ENCODE measurements around the gene CEACAM6.
"Not testable (repeated sequence)": the region's sequence is repeated elsewhere in the genome, so short reads cannot be mapped to it uniquely, and the experiment has no call there.

Gene CEACAM6

GRCh38 chr19:41755328-41755913 is at the start of gene CEACAM6:
CEACAM6 (plus strand) TSS chr19:41755530; CDS start chr19:41755639, 109 bp downstream.
- Histone ChIP-seq H3K27me3 (ENCODE audit: control insufficient read depth in 1 of 2, insufficient read depth in 2 of 2, low read length in 2 of 2) (no peaks in the 10 kb centered on the region), H3K9ac (ENCODE audit: low read length) (no peak within 1 kb of the TSS), H3K4me3 (ENCODE audit: low read depth in 1 of 2, low read length in 2 of 2) (no peak within 1 kb of the TSS), H3K27ac (ENCODE audit: low read depth, low read length) (no peak within 1 kb of the TSS), H3K9me3 (ENCODE audit: low read length) (no peaks in the 10 kb centered on the region), H3K36me3 (ENCODE audit: insufficient read depth, low read length) (no peaks in the 10 kb centered on the region), H3K4me1 (ENCODE audit: insufficient read depth, low read length) (peaks cover 13% of the 10 kb centered on the region)

GRCh38 chr19:41706741-41707501 is 48.4 kb upstream of the CEACAM6 start:
- peaks cover 0 to 26% of the 10 kb centered on the region in 2 donors for H3K27me3 ChIP-seq (ENCODE audit: control insufficient read depth in 1 of 2, insufficient read depth in 2 of 2, low read length in 2 of 2)
- no peak overlapping the region for H3K27ac ChIP-seq (ENCODE audit: low read depth, low read length)
- H3K9me3 ChIP-seq (ENCODE audit: low read length), result no peaks in the 10 kb centered on the region
- no peak overlapping the region for H3K9ac ChIP-seq (ENCODE audit: low read length)
- no peaks in the 10 kb centered on the region for H3K36me3 ChIP-seq (ENCODE audit: insufficient read depth, low read length)
- H3K4me3 ChIP-seq (ENCODE audit: low read depth in 1 of 2, low read length in 2 of 2), result no peak overlapping the region
- H3K4me1 ChIP-seq (ENCODE audit: insufficient read depth, low read length), result no peaks in the 10 kb centered on the region

- H3K4me3 ChIP-seq (ENCODE audit: low read depth in 1 of 2, low read length in 2 of 2), result no peak overlapping the region
- peaks cover 0 to 26% of the 10 kb centered on the region in 2 donors for H3K27me3 ChIP-seq (ENCODE audit: control insufficient read depth in 1 of 2, insufficient read depth in 2 of 2, low read length in 2 of 2)
- H3K27ac ChIP-seq (ENCODE audit: low read depth, low read length), result no peak overlapping the region
- H3K9me3 ChIP-seq (ENCODE audit: low read length), result no peaks in the 10 kb centered on the region
- H3K36me3 ChIP-seq (ENCODE audit: insufficient read depth, low read length), result no peaks in the 10 kb centered on the region
- no peaks in the 10 kb centered on the region for H3K4me1 ChIP-seq (ENCODE audit: insufficient read depth, low read length)
- H3K9ac ChIP-seq (ENCODE audit: low read length), result no peak overlapping the region
Observed at GRCh38 chr19:41707502-41707812, 47.9 kb upstream of the CEACAM6 start.

GRCh38 chr19:41707871-41708371 is 47.4 kb upstream of the CEACAM6 start:
- Histone ChIP-seq H3K36me3 (ENCODE audit: insufficient read depth, low read length) (no peaks in the 10 kb centered on the region), H3K9me3 (ENCODE audit: low read length) (no peaks in the 10 kb centered on the region), H3K9ac (ENCODE audit: low read length) (no peak overlapping the region), H3K27me3 (ENCODE audit: control insufficient read depth in 1 of 2, insufficient read depth in 2 of 2, low read length in 2 of 2) (peaks cover 0 to 26% of the 10 kb centered on the region in 2 donors), H3K27ac (ENCODE audit: low read depth, low read length) (no peak overlapping the region), H3K4me3 (ENCODE audit: low read depth in 1 of 2, low read length in 2 of 2) (no peak overlapping the region), H3K4me1 (ENCODE audit: insufficient read depth, low read length) (no peaks in the 10 kb centered on the region)

- Histone ChIP-seq H3K27me3 (ENCODE audit: control insufficient read depth in 1 of 2, insufficient read depth in 2 of 2, low read length in 2 of 2) (peaks cover 0 to 26% of the 10 kb centered on the region in 2 donors), H3K4me1 (ENCODE audit: insufficient read depth, low read length) (no peaks in the 10 kb centered on the region), H3K9me3 (ENCODE audit: low read length) (no peaks in the 10 kb centered on the region), H3K4me3 (ENCODE audit: low read depth in 1 of 2, low read length in 2 of 2) (no peak within 1 kb of the TSS), H3K27ac (ENCODE audit: low read depth, low read length) (no peak within 1 kb of the TSS), H3K9ac (ENCODE audit: low read length) (no peak within 1 kb of the TSS), H3K36me3 (ENCODE audit: insufficient read depth, low read length) (no peaks in the 10 kb centered on the region)
Observed at GRCh38 chr19:41708481-41708880, 46.8 kb upstream of the CEACAM6 start, which contains the start of gene CEACAM5. CEACAM5 (plus strand) TSS chr19:41708626; CDS start chr19:41708732, 106 bp downstream.

GRCh38 chr19:41709516-41709915 is 45.8 kb upstream of the CEACAM6 start:
- not testable (repeated sequence) for H3K36me3 ChIP-seq (ENCODE audit: insufficient read depth, low read length); H3K27ac ChIP-seq (ENCODE audit: low read depth, low read length); H3K4me1 ChIP-seq (ENCODE audit: insufficient read depth, low read length); H3K9ac ChIP-seq (ENCODE audit: low read length); H3K4me3 ChIP-seq (ENCODE audit: low read depth in 1 of 2, low read length in 2 of 2); H3K9me3 ChIP-seq (ENCODE audit: low read length)
- H3K27me3 ChIP-seq (ENCODE audit: control insufficient read depth in 1 of 2, insufficient read depth in 2 of 2, low read length in 2 of 2), result peaks cover 0 to 26% of the 10 kb centered on the region in 2 donors

- Histone ChIP-seq H3K27me3 (ENCODE audit: control insufficient read depth in 1 of 2, insufficient read depth in 2 of 2, low read length in 2 of 2) (peaks cover 0 to 26% of the 10 kb centered on the region in 2 donors), H3K9me3 (ENCODE audit: low read length) (no peaks in the 10 kb centered on the region)
Observed at GRCh38 chr19:41709951-41710645, 45.2 kb upstream of the CEACAM6 start.

GRCh38 chr19:41711376-41712261 is 43.7 kb upstream of the CEACAM6 start:
- Histone ChIP-seq H3K4me1 (ENCODE audit: insufficient read depth, low read length) (no peaks in the 10 kb centered on the region), H3K9ac (ENCODE audit: low read length) (no peak overlapping the region), H3K27ac (ENCODE audit: low read depth, low read length) (no peak overlapping the region), H3K36me3 (ENCODE audit: insufficient read depth, low read length) (no peaks in the 10 kb centered on the region), H3K27me3 (ENCODE audit: control insufficient read depth in 1 of 2, insufficient read depth in 2 of 2, low read length in 2 of 2) (peaks cover 0 to 16% of the 10 kb centered on the region in 2 donors), H3K4me3 (ENCODE audit: low read depth in 1 of 2, low read length in 2 of 2) (no peak overlapping the region), H3K9me3 (ENCODE audit: low read length) (no peaks in the 10 kb centered on the region)

More at GRCh38 chr19:41709951-41710645, 45.2 kb upstream of the CEACAM6 start:
- Histone ChIP-seq H3K36me3 (ENCODE audit: insufficient read depth, low read length) (no peaks in the 10 kb centered on the region), H3K9ac (ENCODE audit: low read length) (no peak overlapping the region), H3K27ac (ENCODE audit: low read depth, low read length) (no peak overlapping the region), H3K4me1 (ENCODE audit: insufficient read depth, low read length) (no peaks in the 10 kb centered on the region), H3K4me3 (ENCODE audit: low read depth in 1 of 2, low read length in 2 of 2) (no peak overlapping the region)

- no peaks in the 10 kb centered on the region for H3K4me1 ChIP-seq (ENCODE audit: insufficient read depth, low read length)
- H3K27ac ChIP-seq (ENCODE audit: low read depth, low read length), result no peak overlapping the region
- no peak overlapping the region for H3K9ac ChIP-seq (ENCODE audit: low read length)
- H3K9me3 ChIP-seq (ENCODE audit: low read length), result no peaks in the 10 kb centered on the region
- H3K4me3 ChIP-seq (ENCODE audit: low read depth in 1 of 2, low read length in 2 of 2), result no peak overlapping the region
- H3K36me3 ChIP-seq (ENCODE audit: insufficient read depth, low read length), result no peaks in the 10 kb centered on the region
- peaks cover 0 to 6% of the 10 kb centered on the region in 2 donors for H3K27me3 ChIP-seq (ENCODE audit: control insufficient read depth in 1 of 2, insufficient read depth in 2 of 2, low read length in 2 of 2)
Observed at GRCh38 chr19:41714598-41714997, 40.7 kb upstream of the CEACAM6 start.

- H3K9me3 ChIP-seq (ENCODE audit: low read length), result no peaks in the 10 kb centered on the region
- no peak overlapping the region for H3K4me3 ChIP-seq (ENCODE audit: low read depth in 1 of 2, low read length in 2 of 2)
- no peaks in the 10 kb centered on the region for H3K36me3 ChIP-seq (ENCODE audit: insufficient read depth, low read length)
- H3K27ac ChIP-seq (ENCODE audit: low read depth, low read length), result no peak overlapping the region
- peaks cover 0 to 6% of the 10 kb centered on the region in 2 donors for H3K27me3 ChIP-seq (ENCODE audit: control insufficient read depth in 1 of 2, insufficient read depth in 2 of 2, low read length in 2 of 2)
- H3K9ac ChIP-seq (ENCODE audit: low read length), result no peak overlapping the region
- H3K4me1 ChIP-seq (ENCODE audit: insufficient read depth, low read length), result no peaks in the 10 kb centered on the region
Observed at GRCh38 chr19:41718761-41719160, 36.6 kb upstream of the CEACAM6 start.

- H3K36me3 ChIP-seq (ENCODE audit: insufficient read depth, low read length), result no peaks in the 10 kb centered on the region
- no peak overlapping the region for H3K27ac ChIP-seq (ENCODE audit: low read depth, low read length)
- no peaks in the 10 kb centered on the region for H3K4me1 ChIP-seq (ENCODE audit: insufficient read depth, low read length)
- H3K27me3 ChIP-seq (ENCODE audit: control insufficient read depth in 1 of 2, insufficient read depth in 2 of 2, low read length in 2 of 2), result peaks cover 0 to 6% of the 10 kb centered on the region in 2 donors
- no peaks in the 10 kb centered on the region for H3K9me3 ChIP-seq (ENCODE audit: low read length)
- no peak overlapping the region for H3K4me3 ChIP-seq (ENCODE audit: low read depth in 1 of 2, low read length in 2 of 2)
- no peak overlapping the region for H3K9ac ChIP-seq (ENCODE audit: low read length)
Observed at GRCh38 chr19:41720103-41720502, 35.2 kb upstream of the CEACAM6 start.

Data from muscle layer of colon (tissue), 2 donors.